Common myeloid progenitor, CD34-positive (primary cell): ENCODE results near the gene MSMP.

Experiments used
- CTCF ChIA-PET: fragments of 350-600 bp; sonication (Branson Sonifier 250); formaldehyde crosslinking; loops from one replicate; lab custom pipeline; 2021; ENCODE audit warnings: antibody characterized with exemption; lab: Charles Lee
- POLR2A ChIA-PET: fragments of 350-600 bp; sonication (Branson Sonifier 250); formaldehyde crosslinking; loops from one replicate; lab custom pipeline; 2021; ENCODE audit warnings: antibody characterized with exemption; lab: Charles Lee
- DNase-seq, 3 donors: peaks; one replicate each; pipeline versions ENCODE4 v3.0.0 to v3.0.0-alpha.2; 2013
- H3K27ac ChIP-seq, 2 experiments: 1 replicate in 1 of 2; 2 replicates in 1 of 2; pipeline ENCODE4 v1.7.0; 2013; ENCODE audit warnings: inconsistent platforms in 2 of 2, low read length in 2 of 2, mild to moderate bottlenecking in 2 of 2, low read depth in 1 of 2, moderate library complexity in 1 of 2; ENCODE audit not compliant: severe bottlenecking in 2 of 2, insufficient read depth in 1 of 2, poor library complexity in 1 of 2
- H3K27me3 ChIP-seq, 5 experiments: replicated peaks in 2 of 5; 1 replicate in 3 of 5; 2 replicates in 2 of 5; pipeline versions ENCODE4 v1.6.1 to v1.7.0; 2013; ENCODE audit warnings: low read length in 4 of 5, mild to moderate bottlenecking in 2 of 5, moderate library complexity in 2 of 5, inconsistent platforms in 1 of 5; ENCODE audit not compliant: insufficient read depth in 5 of 5, control insufficient read depth in 4 of 5
- H3K36me3 ChIP-seq, 4 experiments: 1 replicate in 2 of 4; 2 replicates in 2 of 4; pipeline versions ENCODE4 v1.6.1 to v1.7.0; 2013; ENCODE audit warnings: low read length in 3 of 4, control low read depth in 1 of 4, mild to moderate bottlenecking in 1 of 4; ENCODE audit not compliant: control insufficient read depth in 4 of 4, insufficient read depth in 4 of 4
- H3K4me1 ChIP-seq, 4 experiments: 1 replicate in 3 of 4; 2 replicates in 1 of 4; pipeline versions ENCODE4 v1.6.1 to v1.7.1; 2013; ENCODE audit warnings: low read length in 3 of 4, mild to moderate bottlenecking in 3 of 4, control low read depth in 1 of 4, inconsistent platforms in 1 of 4, moderate library complexity in 1 of 4; ENCODE audit not compliant: control insufficient read depth in 4 of 4, insufficient read depth in 4 of 4; ENCODE audit errors: control extremely low read depth in 1 of 4
- H3K4me3 ChIP-seq, 7 experiments: 1 replicate in 4 of 7; 2 replicates in 3 of 7; pipeline versions ENCODE4 v1.5.1 to v1.7.0; 2013; ENCODE audit warnings: mild to moderate bottlenecking in 7 of 7, low read length in 6 of 7, moderate library complexity in 6 of 7, inconsistent platforms in 2 of 7, low read depth in 2 of 7, control low read depth in 1 of 7; ENCODE audit not compliant: insufficient read depth in 4 of 7, control insufficient read depth in 1 of 7; ENCODE audit errors: extremely low read depth in 1 of 7
- H3K9me3 ChIP-seq, 5 experiments: 1 replicate in 4 of 5; 2 replicates in 1 of 5; pipeline versions ENCODE4 v1.6.1 to v1.7.1; 2013; ENCODE audit warnings: low read length in 4 of 5, mild to moderate bottlenecking in 2 of 5, inconsistent platforms in 1 of 5, low read depth in 1 of 5, moderate library complexity in 1 of 5; ENCODE audit not compliant: control insufficient read depth in 4 of 5, insufficient read depth in 2 of 5; ENCODE audit errors: control extremely low read depth in 1 of 5
- WGBS: methylation state at CpG from one replicate; pipeline ENCODE4 v1.1.5; 2013; ENCODE audit not compliant: insufficient coverage; 5-methylcytosine and 5-hydroxymethylcytosine counted together

Gene MSMP

GRCh38 chr9:35706951-35707350, 47.1 kb downstream of the MSMP start:
- ChIA-PET CTCF (interaction anchor here (0.8 to 5.8 kb wide), 6 partner anchors 8 to 106 kb away, joined by 3 to 37 read pairs (median 7); no protein-coding TSS in a partner anchor), POLR2A (no interaction called here)
- H3K27ac ChIP-seq, result no peak overlapping the region

GRCh38 chr9:35705836-35706430, 48.1 kb downstream of the MSMP start:
- 100% methylated on average over 2 of the region's 7 CpGs for WGBS
- DNase-seq, result no peak
- Histone ChIP-seq H3K4me1 (no peaks in the 10 kb centered on the region), H3K9me3 (no peaks in the 10 kb centered on the region), H3K27me3 (no peaks in the 10 kb centered on the region), H3K4me3 (no peak overlapping the region), H3K27ac (no peak overlapping the region), H3K36me3 (peaks cover 39 to 93% (median 85%) of the 10 kb centered on the region in 4 experiments)
- ChIA-PET CTCF (interaction anchor here (0.8 to 5.8 kb wide), 8 partner anchors 9 to 198 kb away, joined by 3 to 37 read pairs (median 4); partner anchors contain the start of gene ARHGEF39), POLR2A (no interaction called here)

More at GRCh38 chr9:35706951-35707350, 47.1 kb downstream of the MSMP start:
- no peak for DNase-seq
- Histone ChIP-seq H3K36me3 (peaks cover 37 to 93% (median 86%) of the 10 kb centered on the region in 4 experiments), H3K4me3 (no peak overlapping the region), H3K27me3 (no peaks in the 10 kb centered on the region), H3K4me1 (no peaks in the 10 kb centered on the region), H3K9me3 (no peaks in the 10 kb centered on the region)
- 100% methylated on average over 7 of the region's 10 CpGs for WGBS

DNA sequence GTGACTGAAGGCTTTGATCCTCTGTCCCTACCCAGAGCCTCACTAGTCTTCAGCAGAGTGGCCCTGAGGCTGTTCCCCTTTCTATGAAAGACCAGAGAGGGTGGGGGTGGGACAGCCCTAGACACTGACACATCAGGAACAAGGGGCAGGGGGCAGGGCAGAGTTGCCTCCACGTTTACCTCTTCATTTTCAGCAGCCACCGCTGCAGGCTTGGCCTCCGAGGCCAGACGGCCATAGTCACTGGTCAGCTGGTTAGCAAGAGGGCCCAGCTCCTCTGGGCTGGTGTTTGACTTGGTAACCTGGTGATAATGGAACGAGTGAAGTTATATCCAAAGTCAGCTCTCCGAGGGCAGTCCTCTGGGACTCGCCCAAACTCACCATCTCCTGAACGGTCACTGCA, 48.7 kb downstream of the MSMP start:
- POLR2A ChIA-PET, result no interaction called here
- no peak overlapping the region for H3K27ac ChIP-seq
- H3K4me3 ChIP-seq, result no peak overlapping the region
- CTCF ChIA-PET, result interaction anchor here (0.8 to 5.8 kb wide), 8 partner anchors 9 to 198 kb away, joined by 3 to 37 read pairs (median 4); partner anchors contain the start of gene ARHGEF39
- H3K4me1 ChIP-seq, result no peaks in the 10 kb centered on the region
- no peak for DNase-seq
- peaks cover 40 to 93% (median 85%) of the 10 kb centered on the region in 4 experiments for H3K36me3 ChIP-seq
- H3K9me3 ChIP-seq, result no peaks in the 10 kb centered on the region
- H3K27me3 ChIP-seq, result no peaks in the 10 kb centered on the region
- 96% methylated on average over 7 of the region's 8 CpGs for WGBS

DNA sequence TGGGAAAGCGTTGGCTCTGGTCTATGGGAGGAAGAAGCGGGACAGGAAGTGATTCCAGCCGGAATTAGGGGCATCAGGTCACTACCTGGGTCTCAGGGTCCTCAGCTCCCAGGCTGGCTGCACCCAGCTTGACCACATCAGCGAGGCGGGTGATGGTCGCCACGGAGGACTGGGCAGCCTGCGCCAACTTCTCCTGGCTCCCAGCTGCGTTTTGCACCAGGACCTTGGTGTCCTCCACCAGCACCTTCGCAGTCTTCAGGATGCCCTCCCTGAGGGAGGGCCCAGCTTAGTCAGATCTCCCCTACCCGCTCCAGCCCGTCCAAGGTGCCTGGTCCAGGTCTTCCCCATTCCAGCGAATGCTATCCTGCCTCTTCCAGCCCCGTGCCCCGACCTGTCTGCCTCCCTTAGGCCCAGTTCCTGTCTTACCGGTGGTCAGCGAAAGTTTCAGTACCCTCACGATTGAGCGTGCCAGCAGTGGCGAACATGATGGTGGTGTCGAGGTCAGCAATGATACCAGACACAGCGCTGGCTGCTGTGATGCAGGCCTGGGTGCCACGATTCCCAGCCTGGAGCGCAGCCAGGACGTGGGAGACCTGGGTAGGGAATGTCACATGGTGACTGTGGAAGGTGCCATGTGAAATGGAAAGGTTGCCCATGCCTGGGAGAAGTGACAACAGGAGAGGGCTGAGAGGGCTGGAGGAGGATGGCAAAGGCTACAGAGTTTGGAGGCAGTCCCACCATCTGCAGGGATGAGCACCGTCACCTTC, 50.0 kb downstream of the MSMP start:
- peaks cover 50 to 98% (median 92%) of the 10 kb centered on the region in 4 experiments for H3K36me3 ChIP-seq
- H3K9me3 ChIP-seq, result no peaks in the 10 kb centered on the region
- 98% methylated on average over 26 of the region's 26 CpGs for WGBS
- ChIA-PET POLR2A (no interaction called here), CTCF (interaction anchor here (0.9 to 5.8 kb wide), 5 partner anchors 7 to 90 kb away, joined by 3 to 37 read pairs (median 3); no protein-coding TSS in a partner anchor)
- no peak overlapping the region for H3K4me3 ChIP-seq
- no peak for DNase-seq
- H3K27ac ChIP-seq, result no peak overlapping the region
- no peaks in the 10 kb centered on the region for H3K4me1 ChIP-seq
- no peaks in the 10 kb centered on the region for H3K27me3 ChIP-seq
